ENCODE results near the gene SLC25A29.

- TF ChIP-seq EZH2 (IDR thresholded peaks at IDR 0.05) (no peak), POLR2AphosphoS5 (IDR thresholded peaks at IDR 0.05; ENCODE audit: borderline replicate concordance, low read depth, low read length) (no peak), FOXP2 (optimal IDR thresholded peaks at IDR 0.05; ENCODE audit: control extremely low read depth, extremely low read length, insufficient read depth) (no peak)
Observed at GRCh38 chr14:100345711-100346110, 39.5 kb upstream of the SLC25A29 start.
